ENCODE data around the gene BCL2L13. TPM values are rescaled to one million over a fixed set of nuclear protein-coding genes. Genes with fewer than 3 reads are reported as not detected.

BCL2L13 gene
- total RNA-seq, 6 experiments from 2014 or later = 26.2 to 44.5 (median 37.3) TPM

DNA sequence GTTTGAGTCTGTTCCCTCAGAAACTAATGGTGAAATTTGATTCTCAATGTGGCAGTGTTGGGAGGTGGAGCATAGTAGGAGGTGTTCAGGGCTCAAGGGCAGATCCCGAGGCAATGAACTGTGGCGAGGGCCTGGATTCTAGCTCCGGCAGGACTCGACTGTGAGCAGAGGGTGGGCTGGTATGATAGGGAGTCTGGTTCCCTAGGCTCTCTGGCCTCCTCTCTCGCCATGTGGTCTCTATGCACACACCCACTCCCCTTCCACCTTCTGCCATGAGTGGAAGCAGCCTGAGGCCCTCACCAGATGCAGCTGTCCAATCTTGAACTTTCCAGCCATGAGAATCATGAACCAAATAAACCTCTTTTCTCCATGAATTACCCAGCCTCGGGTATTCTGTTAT, 42.3 kb upstream of the BCL2L13 start:
- no CpG with 5 or more reads among the region's 6 CpGs for WGBS (ENCODE audit: insufficient coverage, low coverage, low lambda C conversion rate, missing lambda C conversion rate)
- H3K36me3 ChIP-seq = peaks cover 16 to 94% (median 44%) of the 10 kb centered on the region in 4 donors

GRCh38 chr22:17597217-17597616, 41.3 kb upstream of the BCL2L13 start:
- WGBS (ENCODE audit: insufficient coverage, low coverage, low lambda C conversion rate, missing lambda C conversion rate) = 85% methylated on average over 2 of the region's 2 CpGs
- H3K27ac ChIP-seq = no peak overlapping the region
- no peak overlapping the region for H3K4me3 ChIP-seq
- H3K27me3 ChIP-seq = no peaks in the 10 kb centered on the region
- ATAC-seq (no peak), DNase-seq (no peak)
- intact Hi-C loops (cut with DNase I) = no loop called here
- no peaks in the 10 kb centered on the region for H3K4me1 ChIP-seq
- H3K36me3 ChIP-seq = peaks cover 16 to 85% (median 37%) of the 10 kb centered on the region in 4 donors
- TF ChIP-seq POLR2A (IDR thresholded peaks at IDR 0.05) = no peak
- TF ChIP-seq, protein P1, sequence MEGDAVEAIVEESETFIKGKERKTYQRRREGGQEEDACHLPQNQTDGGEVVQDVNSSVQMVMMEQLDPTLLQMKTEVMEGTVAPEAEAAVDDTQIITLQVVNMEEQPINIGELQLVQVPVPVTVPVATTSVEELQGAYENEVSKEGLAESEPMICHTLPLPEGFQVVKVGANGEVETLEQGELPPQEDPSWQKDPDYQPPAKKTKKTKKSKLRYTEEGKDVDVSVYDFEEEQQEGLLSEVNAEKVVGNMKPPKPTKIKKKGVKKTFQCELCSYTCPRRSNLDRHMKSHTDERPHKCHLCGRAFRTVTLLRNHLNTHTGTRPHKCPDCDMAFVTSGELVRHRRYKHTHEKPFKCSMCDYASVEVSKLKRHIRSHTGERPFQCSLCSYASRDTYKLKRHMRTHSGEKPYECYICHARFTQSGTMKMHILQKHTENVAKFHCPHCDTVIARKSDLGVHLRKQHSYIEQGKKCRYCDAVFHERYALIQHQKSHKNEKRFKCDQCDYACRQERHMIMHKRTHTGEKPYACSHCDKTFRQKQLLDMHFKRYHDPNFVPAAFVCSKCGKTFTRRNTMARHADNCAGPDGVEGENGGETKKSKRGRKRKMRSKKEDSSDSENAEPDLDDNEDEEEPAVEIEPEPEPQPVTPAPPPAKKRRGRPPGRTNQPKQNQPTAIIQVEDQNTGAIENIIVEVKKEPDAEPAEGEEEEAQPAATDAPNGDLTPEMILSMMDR (IDR thresholded peaks at IDR 0.05) = no peak
- no peaks in the 10 kb centered on the region for H3K9me3 ChIP-seq

More for the DNA sequence above, 42.3 kb upstream of the BCL2L13 start:
- ATAC-seq (no peak), DNase-seq (no peak)
- Histone ChIP-seq H3K9me3 (no peaks in the 10 kb centered on the region), H3K27ac (no peak overlapping the region), H3K27me3 (no peaks in the 10 kb centered on the region), H3K4me1 (no peaks in the 10 kb centered on the region), H3K4me3 (no peak overlapping the region)
- intact Hi-C loops (cut with DNase I) = no loop called here
- TF ChIP-seq, protein P1 (IDR thresholded peaks at IDR 0.05) = no peak
- no peak for TF ChIP-seq POLR2A (IDR thresholded peaks at IDR 0.05)

DNA sequence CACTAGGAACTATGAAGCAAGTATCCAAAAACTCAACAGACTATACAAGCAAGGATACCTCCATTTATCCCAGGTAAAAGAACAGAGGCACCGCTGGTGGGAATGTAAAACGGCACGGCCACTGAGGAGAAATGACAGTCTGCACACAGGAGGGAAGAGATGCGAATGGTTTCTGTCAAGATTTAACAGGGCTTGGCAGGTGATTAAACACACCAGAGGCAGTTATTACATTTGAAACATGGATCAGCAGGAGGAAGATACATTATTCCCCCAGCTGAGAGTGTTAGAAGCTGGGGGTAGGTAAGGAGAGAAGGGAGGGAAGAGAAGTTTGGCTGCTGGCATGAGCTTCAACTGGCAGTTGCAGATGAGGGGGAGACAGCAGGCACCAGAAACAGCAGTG, 40.2 kb upstream of the BCL2L13 start:
- no peak for DNase-seq
- intact Hi-C loops (cut with DNase I) = no loop called here
- Histone ChIP-seq H3K27ac (no peak overlapping the region), H3K4me3 (no peak overlapping the region), H3K36me3 (peaks cover 16 to 74% (median 34%) of the 10 kb centered on the region in 4 donors), H3K4me1 (no peaks in the 10 kb centered on the region), H3K9me3 (no peaks in the 10 kb centered on the region), H3K27me3 (no peaks in the 10 kb centered on the region)
- WGBS (ENCODE audit: insufficient coverage, low coverage, low lambda C conversion rate, missing lambda C conversion rate) = 96% methylated on average over 4 of the region's 4 CpGs
- TF ChIP-seq, protein P1 (IDR thresholded peaks at IDR 0.05) = no peak
- no peak for TF ChIP-seq POLR2A (IDR thresholded peaks at IDR 0.05)
- ATAC-seq = no peak

DNA sequence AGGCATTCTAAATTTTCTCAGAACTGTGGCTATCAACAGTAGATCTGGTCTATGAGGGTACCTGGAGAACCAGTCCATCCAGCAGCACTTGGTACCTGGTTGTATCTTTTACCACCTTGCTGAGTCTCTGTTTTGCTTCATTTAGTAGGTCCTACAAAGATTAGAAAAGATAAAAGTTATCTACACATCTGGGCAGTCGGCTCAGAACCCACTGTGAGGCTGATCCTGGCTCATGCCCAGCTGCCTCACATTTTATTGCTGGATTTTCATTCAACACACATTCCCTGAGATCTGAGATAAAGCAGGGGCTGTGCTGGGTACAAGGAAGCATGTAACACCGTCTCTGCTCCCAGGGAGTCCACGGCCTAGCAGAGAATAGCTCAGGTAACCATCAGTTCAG, 37.5 kb upstream of the BCL2L13 start:
- TF ChIP-seq POLR2A (IDR thresholded peaks at IDR 0.05) = no peak
- TF ChIP-seq, protein P1 (IDR thresholded peaks at IDR 0.05) = no peak
- Histone ChIP-seq H3K36me3 (peaks cover 15 to 51% (median 27%) of the 10 kb centered on the region in 4 donors), H3K9me3 (no peaks in the 10 kb centered on the region), H3K27me3 (no peaks in the 10 kb centered on the region), H3K4me1 (no peaks in the 10 kb centered on the region), H3K4me3 (no peak overlapping the region), H3K27ac (no peak overlapping the region)
- ATAC-seq (no peak), DNase-seq (no peak)
- intact Hi-C loops (cut with DNase I) = no loop called here
- WGBS (ENCODE audit: insufficient coverage, low coverage, low lambda C conversion rate, missing lambda C conversion rate) = 56% methylated on average over 3 of the region's 3 CpGs

DNA sequence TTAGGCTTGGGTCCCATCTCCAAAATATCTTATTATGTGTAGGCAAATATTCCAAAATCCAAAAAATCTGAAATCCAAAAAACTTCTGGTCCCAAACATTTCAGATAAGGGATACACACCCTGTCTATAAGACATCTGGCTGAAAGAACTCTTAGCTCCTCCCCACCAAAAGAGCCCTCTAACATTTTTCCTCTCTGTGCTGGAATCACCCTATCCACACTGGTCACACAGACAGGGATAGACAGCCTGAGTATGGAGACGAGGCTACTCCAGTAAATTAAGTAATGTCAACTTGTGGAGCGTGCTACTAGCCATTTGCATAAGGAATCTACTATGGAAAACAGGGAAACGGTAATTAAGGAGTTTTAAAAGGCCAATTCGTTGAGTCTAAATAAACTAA, 34.9 kb upstream of the BCL2L13 start:
- no peak overlapping the region for H3K27ac ChIP-seq

More for the DNA sequence above, 34.9 kb upstream of the BCL2L13 start:
- Histone ChIP-seq H3K27me3 (no peaks in the 10 kb centered on the region), H3K36me3 (peaks cover 4 to 33% (median 16%) of the 10 kb centered on the region in 4 donors), H3K4me3 (no peak overlapping the region), H3K4me1 (no peaks in the 10 kb centered on the region), H3K9me3 (no peaks in the 10 kb centered on the region)
- no peak for DNase-seq
- 89% methylated on average over 3 of the region's 4 CpGs for WGBS (ENCODE audit: insufficient coverage, low coverage, low lambda C conversion rate, missing lambda C conversion rate)
- ATAC-seq = no peak
- no peak for TF ChIP-seq POLR2A (IDR thresholded peaks at IDR 0.05)
- TF ChIP-seq, protein P1 (IDR thresholded peaks at IDR 0.05) = no peak
- intact Hi-C loops (cut with DNase I) = no loop called here

Measured in right lobe of liver (tissue), 6 donors.